COR-L47 (cell line): ENCODE measurements around the gene AGFG2.

Experiments
- DNase-seq: peaks from one replicate; lab custom pipeline; 2025; lab: John Stamatoyannopoulos, UW

The AGFG2 gene

DNA sequence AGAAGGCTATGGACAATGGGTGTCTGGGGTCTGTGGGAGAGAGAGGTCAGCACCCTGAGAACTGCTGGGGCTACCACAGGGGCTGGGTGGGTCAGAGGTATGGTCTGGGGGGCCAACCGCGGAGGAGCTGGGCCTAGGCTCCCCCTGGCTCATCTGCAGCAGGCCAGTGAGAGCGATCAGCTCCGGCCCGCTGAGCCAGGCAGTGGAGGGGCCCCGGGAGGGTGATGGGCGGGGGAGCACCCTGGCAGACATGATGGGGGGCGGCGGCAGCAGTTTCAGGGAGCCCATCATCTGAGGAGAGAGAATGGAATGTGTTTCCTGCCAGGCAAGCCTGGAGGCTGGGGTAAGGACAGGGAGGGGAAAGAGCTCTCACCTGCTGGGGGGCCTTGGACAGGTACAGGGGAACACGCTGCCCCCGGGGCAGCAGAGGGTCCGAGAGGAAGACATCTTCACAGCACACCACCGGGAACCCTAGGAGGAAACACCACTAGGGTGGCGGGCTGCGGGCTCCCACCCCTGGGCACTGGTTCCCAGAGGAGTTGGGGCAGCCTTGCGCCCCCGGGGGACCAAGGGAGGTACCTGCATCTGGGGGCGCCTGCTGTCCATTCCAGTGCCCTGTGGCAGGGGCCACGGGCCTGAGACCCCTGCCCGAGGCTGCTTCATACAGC, 33.4 kb downstream of the AGFG2 start:
- no peak for DNase-seq

DNA sequence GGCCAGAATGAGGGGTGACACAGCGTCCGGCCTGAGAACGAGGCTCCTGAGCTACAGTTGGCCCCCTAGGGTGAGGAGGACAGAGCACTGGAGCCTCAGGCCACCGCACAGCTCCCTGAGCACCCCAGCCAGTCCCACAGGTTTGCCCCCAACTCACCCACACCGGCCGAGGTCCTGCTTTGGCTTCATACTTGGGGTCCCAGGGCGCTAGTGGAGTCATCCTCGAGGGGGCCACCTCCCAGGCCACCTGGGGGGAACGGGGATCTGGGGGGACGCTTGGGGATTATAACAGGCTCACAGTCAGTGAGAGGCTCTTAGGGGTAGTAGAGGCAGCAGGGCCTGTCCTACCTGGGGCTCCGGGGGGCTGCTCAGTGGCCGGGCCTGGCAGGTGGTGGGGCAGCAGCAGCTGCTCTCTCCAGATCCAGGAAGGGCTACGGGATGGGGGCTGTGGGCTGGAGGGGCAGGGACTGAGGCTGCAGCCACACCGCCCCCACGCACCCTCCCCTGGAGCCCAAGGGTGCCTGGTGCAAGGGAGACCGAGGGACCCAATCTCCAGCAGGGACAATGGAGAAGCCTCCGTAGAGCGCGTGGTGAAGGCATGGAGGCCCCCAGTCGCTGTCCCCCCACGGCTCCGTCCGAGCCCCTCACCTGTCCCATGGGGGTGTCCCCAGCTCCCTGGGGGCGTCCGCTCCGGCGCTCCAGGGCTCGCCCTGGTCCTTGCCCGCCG, 34.1 kb downstream of the AGFG2 start:
- DNase-seq = no peak

DNA sequence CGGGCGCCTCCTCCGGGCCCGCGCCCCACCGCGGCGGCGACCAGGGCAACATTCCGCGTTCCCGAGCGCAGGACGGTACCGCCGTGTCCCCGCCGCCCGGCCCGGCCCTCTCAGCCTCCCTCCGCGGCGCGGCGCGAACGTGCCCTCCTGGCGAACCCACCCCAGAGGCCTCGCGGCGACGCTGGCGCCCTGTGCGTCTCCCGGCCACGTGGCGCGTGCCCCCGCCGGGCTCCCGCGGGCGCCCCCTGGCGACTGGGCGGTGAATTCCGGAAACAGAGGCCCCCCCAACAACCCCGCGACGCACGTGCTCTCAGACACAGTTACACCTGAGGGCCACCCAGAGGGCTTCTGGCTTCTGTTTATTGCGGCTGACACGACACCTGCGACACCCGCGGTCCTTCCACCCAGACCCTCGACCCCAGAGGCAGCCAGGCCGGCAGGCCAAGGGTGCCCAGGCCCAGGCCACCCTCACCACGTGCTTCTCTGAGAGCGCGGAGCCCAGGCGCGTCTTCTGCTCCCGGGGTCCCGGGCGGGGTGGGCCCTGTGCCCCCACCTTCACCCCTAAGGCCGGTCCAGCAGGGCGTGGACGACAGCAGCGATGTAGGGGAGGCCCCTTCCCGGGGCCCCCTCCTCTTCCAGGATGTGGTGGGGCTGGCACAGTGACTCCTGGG, 34.8 kb downstream of the AGFG2 start, which contains the start of gene SAP25:
TSS of gene SAP25 (minus strand) at position 210 of the 671 bp plus-strand sequence. CDS start at position 52, 158 bp downstream.
- no peak for DNase-seq

DNA sequence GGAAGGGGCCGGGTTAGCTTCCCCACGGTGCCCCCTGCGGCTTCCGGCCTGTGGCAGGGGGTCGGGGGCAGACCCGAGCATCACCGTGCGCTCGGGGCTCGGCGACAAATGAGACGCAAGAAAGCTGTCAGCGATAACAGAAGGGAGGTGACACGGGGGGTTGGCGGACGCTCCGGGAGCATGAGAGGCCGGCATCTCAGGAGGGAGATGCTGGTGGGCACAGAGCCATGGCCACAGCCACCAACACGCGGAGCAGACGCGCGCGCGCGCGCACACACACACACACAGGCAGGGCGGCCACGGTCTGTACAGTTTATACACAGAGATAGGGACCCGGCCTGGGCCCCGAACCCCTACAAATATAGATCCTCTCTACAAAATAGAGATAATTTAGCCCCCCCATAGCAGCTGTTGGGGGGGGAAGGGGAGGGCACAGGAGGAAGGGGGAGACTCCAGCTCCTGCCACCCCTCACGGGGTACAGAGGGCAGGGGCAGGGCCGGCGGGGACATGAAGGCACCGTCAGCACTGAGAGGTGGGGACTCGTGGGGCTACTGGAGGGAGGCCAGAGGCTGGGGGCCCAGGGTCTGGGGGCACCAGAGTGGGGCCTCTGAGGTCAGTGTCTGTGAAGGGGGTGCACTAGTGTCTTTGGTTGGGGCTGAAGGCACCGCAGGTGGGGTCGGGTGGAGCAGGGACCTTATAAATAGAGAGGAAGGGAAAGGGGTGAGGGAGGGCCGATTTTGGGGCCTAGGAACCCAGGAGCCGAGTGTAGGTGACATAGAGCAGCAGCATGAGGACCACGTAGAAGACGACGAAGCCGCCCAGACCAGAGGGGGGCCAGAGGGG, 35.6 kb downstream of the AGFG2 start:
- DNase-seq = no peak

DNA sequence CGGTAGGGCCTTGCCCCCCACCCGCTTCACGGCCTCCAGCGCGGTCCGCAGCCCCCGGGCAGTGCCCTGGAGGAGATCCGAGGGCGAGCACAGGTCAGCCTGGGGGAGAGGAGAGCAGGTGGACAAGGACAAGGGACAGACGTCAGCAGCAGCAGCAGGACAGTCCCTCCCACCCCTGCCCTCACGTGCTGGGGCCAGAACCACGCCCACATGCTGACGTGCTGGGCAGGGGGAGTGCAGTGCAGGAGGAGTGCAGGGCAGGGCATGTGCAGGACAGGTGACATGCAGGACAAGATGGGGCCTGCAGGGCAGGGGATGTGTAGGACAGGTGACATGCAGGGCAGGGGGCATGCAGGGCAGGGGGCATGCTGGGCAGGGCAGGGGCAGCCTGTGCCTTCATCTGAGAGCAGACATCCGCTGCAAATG, 36.2 kb downstream of the AGFG2 start:
- no peak for DNase-seq

DNA sequence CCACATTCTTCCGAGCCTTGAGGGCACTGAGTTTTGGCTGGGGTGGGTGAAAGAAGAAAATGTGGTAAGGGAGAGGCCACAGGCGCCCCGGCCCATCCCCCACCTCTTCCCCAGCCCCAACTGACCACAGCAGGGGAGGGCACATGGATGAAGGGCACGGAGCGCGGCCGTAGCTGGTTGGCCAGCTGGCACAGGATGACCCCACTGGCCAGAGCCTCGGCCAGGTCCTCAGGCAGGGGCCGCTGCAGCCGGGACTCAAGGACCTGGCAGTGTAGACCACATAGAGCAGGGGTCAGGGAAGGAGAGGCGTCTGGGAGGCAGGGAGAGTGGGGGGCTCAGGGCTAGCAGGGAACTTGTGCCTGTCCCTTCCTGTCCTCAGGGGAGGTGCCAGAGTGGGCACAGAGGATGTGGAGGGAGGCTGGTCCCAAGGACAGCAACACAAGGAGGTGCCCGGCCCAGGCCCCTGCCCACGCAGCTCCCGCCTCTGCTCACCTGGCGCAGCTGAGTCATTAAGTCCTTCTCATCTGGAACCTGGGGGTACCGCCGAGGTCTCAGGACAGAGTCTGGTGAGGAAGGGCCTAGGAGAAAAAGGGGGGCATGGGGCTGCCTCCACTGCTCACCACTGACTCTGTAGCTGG, 36.9 kb downstream of the AGFG2 start:
- DNase-seq = no peak

DNA sequence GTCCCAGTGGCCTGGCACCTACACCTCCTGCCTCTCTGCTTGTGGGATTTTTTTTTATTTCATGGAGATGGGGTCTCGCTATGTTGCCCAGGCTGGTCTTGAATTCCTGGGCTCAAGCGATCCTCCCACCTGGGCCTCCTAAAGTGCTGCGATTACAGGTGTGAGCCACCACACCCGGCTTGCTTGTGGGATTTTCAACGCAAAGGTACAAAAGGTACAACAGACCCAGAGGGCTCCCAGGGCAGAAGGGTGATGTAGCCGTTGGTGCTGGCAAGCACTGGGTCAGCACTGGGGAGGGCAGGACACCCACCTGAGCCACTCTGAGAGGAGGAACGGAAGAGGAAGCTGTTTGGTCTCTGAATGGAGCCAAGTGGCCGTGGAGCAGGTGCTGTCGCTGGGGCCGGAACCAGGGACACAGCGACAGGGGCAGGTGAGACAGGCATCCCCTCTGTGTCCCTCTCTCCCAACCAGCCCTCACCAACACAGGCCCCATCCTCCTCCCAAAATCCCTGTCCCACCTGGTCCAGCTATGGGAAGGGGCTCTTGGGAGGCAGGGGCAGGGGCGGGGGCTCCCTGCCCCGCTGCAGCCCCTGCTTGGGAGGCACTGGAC, 37.5 kb downstream of the AGFG2 start:
- no peak for DNase-seq

DNA sequence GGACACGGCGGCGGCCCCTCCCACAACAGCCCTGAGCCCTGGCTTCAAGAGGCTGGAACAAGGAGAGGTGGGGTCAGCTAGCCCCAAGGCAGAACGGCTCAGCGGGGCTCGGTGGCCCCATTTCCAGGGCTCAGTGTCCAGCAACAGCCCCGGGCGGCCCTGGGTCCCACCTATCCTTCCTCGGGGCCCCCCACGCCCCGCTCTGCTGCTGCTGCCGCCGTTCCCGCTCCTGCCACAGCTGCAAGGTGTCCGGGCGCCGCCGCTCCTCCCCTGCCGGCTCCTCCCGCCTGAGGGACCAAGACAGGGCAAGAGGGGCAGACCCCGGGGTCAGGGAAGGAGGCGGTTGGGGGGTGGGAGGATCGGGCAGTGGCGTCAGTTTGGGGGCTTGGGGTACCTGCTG, 38.1 kb downstream of the AGFG2 start:
- no peak for DNase-seq

DNA sequence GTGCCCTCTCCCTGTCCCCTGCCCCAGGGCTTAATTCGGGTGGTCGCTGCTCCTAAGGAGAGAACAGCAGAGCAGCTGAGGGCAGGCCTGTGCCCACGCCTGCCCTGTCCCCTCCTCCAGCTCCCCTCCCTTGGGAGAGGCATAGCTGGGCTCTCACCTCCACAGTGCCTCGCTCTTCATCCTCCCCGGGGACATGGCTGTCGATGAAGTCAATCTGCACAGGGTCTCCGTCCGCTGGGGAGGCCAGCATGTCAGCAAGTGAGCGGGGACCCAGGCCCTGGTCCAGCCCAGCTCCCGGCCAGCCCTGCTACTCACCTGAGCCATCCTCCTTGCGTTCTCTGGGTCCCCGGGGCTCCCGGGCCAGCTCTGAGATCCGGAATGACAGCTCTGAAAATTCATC, 38.5 kb downstream of the AGFG2 start:
- no peak for DNase-seq

DNA sequence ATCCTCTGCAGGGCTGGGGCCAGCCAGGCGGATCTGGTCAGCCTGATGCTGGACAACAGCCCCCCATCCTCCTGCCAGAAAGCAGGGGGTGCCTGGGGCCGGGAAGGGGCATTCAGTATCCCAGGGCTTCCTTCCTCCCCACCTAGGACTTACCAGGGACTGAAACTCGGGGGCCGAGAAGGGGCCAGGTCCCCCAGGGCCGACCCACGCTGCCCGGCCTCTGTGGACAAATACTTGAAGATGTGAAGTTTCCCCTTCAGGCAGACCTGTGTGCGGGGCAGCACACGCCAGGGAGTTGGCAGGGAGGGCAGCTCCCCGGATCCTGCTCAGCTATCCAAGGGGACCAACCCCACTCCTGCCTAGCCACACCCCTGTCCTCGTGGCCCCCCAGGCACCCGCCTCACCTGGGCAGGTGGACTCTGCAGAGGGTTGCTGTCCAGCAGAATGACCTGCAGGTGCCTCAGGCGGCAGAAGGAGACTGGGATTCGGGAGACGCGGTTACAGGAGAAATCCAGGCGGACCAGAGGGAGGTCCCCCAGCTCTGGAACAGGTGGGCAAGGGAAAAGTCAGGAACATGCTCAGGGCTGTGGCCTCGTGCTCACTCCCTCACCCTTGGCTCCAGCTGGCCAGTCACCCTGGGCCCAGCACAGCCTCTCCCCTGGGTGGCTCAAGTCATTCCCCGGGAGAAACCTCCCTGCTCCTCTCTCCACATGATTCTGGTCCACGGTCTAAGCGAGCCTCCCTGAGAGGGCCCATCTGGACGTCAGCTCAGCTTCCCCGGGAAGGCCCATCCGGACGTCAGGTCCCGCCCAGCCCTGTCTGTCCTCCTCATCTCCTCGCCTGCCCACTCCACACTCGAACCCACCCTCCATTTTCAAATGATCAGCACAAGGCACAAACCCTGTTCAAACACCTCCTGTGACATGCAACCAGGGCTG, 39.5 kb downstream of the AGFG2 start:
- no peak for DNase-seq

DNA sequence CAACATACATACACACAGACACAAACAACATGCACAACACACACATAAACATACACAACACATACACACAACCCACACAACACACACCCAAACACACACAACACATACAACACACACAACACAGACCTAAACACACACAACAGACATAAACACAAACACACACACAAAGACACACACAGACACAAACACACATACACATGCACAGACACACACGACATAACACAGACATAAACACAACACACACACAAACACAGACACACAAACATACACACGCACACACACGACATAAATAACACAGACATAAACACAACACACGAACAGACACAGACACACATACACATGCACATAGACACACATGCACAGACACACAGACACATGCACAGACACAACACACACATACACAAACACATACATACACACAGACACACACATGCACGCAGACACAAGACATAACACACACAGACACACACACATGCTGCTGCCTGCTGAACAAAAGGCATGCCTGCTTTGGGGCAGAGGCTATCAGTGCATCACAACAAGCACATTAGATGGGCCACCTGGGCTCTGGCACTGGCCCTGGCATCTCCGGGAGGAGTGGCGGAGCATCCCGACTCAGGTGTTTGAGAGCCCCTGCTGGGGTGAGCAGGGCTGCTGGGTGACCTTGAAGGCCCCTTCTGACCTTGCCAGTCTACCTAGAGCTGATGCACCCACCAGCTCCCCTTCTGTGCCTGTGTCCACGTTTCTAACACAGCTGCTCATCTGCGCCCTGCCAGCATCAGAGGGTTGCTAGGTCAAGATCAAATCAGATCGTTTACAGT, 41.7 kb downstream of the AGFG2 start:
- DNase-seq = no peak

DNA sequence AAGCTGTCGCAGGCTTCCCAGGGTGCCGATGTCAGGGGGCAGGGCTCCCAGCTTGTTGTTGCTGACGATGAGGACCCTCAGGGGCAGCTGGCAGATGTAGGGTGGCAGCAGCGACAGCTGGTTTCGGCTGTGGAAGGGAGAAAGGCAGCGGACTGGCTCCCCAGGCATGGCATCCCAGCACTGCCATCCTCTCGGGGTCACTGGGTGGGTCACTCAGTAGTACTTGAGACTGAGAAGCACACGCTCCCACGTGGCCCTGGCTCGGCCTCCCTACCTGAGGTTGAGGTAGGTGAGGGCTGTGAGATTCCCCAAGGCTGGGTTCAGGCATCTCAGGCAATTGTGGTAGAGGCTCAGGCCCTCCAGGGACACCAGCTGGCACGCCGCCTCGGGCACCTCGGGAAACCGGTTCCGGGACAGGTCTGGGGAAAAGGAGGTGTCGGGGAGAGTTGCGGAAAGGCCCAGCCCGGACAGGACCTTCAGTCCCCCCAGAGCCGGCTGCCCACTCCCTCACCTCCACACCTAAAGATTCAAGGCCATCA, 43.1 kb downstream of the AGFG2 start:
- DNase-seq = no peak

DNA sequence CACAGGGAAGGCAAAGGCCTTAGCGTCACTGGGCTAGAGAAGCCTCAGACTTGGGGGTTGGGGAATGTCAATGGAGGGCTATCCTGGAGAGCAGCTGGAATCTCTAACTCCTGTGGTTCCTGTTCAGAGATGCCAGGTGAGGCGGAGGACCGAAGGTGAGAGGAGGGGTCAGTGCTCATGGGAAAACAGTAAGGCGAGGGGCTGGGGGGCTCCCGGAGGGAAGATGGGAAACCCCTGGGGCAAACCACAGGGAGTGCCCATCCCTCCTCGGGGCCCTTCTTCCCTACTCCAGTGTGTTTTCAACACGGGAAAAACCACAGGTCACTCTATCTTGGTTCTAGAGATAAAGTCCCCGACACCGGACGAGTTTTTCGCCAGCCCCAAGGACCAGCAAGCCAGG, 43.6 kb downstream of the AGFG2 start:
- DNase-seq = no peak

DNA sequence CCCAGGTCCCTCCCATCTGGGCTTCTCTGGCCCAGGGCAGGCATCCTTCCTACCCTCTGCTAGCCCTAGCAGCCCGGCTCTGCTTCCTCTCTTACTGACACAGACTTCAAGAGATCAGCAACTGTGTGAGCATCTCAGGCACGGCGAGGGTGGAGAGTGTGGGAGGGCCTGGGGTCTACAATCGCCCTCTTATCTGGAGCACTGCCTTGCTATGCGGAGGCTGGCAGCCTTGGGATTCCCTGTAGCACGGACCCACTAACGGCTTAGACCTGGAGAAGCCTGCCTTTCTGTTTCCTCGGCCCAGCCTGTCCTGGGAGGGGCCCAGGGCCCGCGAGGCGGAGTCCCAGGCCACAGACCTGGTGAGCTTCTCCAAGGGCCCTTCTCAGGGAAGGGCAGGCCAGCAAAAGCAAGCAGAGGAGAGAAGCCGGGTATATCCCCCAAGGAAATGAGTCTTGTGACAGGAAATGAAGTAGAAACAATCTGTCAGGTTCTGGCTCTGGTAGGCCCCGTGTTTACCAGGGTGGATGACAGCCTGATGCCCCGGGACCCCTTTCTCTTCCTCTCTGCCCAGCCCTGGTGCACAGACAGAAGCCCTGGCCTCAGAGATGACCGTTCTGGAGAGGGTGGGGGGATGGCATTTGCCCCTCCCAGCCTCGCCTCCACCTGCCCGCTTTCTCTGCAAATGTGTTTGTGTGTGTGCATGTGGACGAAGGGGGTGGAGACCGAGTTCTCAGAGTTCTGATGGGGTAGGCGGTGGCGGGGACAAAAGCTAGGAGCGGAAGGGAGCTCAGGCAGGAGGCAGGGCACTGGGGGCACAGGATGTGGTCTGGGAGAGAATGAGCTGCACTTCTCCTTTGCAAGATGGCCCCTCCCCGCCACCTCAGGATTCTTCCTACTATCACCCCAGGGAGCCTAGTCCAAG, 44.4 kb downstream of the AGFG2 start:
- DNase-seq = no peak

DNA sequence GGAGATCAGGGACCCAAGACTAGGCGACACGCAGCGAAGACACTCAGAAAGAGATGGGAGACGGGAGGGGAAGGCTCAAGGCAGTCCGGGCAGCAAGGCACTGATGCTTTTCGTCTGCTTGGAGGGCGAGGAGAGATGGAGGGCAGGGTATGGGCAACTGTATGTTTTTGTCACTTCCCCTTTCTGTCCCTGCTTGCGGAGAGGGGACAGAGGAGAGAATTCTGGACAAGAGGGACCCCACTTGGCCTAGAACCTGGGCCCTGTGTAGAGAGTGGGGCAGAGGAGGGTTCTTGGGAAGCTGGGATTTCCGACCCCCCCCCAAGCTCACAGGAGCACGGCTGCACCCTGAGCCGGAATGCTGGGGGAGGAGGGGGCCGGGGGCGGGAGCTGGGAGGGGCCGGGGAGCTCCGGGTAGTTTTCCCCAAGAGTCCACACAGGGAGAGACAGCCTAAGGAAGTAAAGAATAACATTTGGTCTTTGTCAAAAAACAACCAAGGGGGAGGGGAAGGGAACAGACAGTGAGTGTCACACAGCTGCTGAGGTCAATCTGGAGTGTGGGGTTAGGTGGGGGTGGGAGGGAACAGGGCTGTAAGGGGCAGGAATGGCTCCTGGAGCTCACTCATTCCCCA, 45.2 kb downstream of the AGFG2 start:
- no peak for DNase-seq

DNA sequence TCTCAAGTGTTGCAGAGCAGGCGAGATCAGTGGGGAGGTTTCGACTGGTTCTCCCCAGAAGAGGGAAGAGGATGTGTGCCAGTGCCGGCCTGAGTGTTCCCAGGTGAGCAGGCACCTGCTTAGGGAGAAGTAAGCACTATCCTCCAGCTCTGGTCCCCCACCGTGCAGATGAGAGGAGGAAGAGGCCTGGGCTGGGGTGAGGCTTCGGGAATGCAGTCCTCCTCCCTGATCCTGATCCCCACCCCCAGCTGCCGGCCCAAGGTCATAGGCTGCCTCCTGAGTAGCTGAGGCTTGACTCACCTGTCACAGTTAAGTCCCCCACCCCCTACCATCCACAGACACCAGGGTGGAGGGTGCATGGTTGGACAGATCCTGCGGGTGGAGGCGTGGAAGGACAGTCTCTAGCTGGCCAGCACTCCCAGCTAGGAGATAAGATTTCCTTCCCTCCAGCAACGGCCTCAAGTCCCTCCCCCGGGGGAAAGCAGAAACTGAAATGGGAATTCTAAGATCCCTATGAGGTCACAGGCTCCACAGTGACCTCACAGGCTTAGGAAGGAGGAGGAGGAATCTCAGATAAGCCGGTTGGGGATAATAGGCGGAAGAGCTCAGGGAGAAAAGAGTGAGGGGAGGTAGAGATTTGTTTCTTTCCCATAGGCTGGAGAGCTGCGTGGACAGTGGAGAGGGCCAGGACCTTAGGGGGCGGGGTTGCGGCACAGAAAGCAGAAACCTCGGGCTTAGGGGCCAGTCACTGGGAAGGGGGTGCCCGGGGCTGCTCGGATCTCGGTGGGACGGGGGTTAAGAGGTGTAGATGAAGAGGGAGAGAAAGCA, 45.9 kb downstream of the AGFG2 start:
- no peak for DNase-seq
